Esophagus muscularis mucosa (tissue), 3 donors: ENCODE results near the gene IQGAP2.

ENCODE experiments used
- POLR2A ChIP-seq: fragments of 450-650 bp; IDR thresholded peaks from one replicate; pipeline ENCODE4 v1.6.1; 2017; ENCODE audit warnings: antibody characterized with exemption, moderate library complexity, mild to moderate bottlenecking, low read depth
- POLR2AphosphoS5 ChIP-seq, 2 donors: sonication (generic); formaldehyde crosslinking; IDR thresholded peaks; one replicate each; pipeline ENCODE4 v1.6.1; 2017; ENCODE audit warnings: antibody characterized with exemption in 2 of 2
- TF ChIP-seq, protein P1 (sequence below), 3 experiments: fragments of 200-600 bp in 2 of 3; fragments of 450-650 bp in 1 of 3; sonication (generic) in 2 of 3; IDR thresholded peaks; one replicate each; pipeline ENCODE4 v1.5.1; 2017 to 2019; ENCODE audit warnings: antibody characterized with exemption in 3 of 3, mild to moderate bottlenecking in 2 of 3, moderate library complexity in 1 of 3

DNA sequence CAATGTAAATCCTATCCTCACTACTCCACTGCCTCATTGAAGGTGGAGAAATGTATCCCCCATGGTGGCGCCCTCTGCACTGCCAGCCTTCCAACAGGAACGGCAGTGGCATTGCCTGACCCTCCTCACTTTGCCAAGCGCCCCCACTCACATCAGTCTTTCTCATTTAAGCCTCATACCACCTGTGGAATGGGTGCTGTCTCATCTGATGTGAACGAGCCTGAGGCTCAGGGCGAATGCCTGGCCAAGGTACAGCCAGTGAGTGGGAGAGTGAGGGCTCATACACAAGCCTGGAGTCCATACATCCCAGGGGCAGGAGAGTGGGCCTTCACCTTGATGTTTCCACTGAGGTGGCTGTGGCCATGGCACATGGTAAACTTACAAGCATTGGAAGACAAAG, 209.9 kb downstream of the IQGAP2 start:
- TF ChIP-seq, protein P1, sequence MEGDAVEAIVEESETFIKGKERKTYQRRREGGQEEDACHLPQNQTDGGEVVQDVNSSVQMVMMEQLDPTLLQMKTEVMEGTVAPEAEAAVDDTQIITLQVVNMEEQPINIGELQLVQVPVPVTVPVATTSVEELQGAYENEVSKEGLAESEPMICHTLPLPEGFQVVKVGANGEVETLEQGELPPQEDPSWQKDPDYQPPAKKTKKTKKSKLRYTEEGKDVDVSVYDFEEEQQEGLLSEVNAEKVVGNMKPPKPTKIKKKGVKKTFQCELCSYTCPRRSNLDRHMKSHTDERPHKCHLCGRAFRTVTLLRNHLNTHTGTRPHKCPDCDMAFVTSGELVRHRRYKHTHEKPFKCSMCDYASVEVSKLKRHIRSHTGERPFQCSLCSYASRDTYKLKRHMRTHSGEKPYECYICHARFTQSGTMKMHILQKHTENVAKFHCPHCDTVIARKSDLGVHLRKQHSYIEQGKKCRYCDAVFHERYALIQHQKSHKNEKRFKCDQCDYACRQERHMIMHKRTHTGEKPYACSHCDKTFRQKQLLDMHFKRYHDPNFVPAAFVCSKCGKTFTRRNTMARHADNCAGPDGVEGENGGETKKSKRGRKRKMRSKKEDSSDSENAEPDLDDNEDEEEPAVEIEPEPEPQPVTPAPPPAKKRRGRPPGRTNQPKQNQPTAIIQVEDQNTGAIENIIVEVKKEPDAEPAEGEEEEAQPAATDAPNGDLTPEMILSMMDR (IDR thresholded peaks at IDR 0.05) = no peak
- TF ChIP-seq POLR2A (no peak), POLR2AphosphoS5 (IDR thresholded peaks at IDR 0.05) (no peak)
